Measurements from ENCODE around the gene EXOC3. TPM values are rescaled to one million over a fixed set of nuclear protein-coding genes. Genes with fewer than 3 reads are reported as not detected.
"Not testable (repeated sequence)": the region's sequence is repeated elsewhere in the genome, so short reads cannot be mapped to it uniquely, and the experiment has no call there.

The EXOC3 gene
- polyA plus RNA-seq, 4 donors = 49.2 to 60.5 (median 52.5) TPM

DNA sequence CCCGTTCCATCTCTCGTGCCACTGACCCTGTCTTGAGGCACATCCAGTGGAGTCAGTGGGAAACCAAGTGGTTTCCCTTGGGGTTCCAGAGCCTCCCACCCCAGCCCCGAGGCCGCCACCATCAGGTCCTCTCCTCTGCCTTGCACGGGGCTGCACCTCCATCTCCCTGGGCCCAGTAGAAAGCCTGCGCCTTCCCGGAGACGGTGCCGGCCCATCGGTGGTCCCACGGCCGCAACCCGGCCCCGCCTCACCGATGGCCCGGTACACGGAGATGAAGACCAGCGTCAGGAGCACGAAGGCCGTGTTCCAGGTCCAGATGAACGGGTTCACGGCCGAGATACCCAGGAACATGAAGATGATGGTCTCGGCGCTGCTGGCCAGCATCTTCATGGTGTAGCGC is 40.0 kb downstream of the EXOC3 start:
- DNase-seq (ENCODE audit: low read depth in 4 of 4, low spot score in 3 of 4) = no peak

DNA sequence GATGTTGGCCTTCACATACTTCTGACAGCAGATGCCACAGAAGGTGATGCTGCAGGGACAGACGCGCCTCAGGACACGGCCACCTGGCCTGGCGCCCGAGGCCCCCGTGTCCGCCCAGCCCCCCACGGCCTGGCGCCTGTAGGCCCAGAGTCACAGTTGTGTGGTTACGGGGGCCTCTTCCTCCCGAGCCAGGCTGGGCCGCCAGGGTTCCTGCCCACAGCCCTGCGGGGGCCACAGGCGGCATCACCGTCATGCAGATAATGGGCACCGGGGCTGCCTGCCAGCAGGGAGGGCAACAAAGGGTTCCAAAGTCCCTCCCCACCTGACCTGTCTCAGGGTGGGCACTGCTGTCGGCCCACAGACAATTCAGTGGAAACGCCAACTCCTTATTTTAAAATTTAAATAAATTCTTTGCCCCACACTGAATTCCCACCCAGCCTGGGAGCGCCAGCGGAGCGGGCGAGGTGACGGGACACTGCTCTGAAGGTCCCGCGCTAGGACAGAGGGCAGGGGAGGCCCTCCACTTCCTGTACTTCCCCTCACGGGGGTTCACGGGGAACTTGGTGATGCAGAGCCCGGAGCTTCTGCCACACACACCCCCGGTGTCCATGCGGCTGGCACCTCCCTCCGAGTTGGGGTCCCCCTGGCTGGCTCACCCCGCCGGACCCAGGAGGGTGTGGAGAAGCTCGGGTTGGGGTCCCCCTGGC is 40.6 kb downstream of the EXOC3 start:
- DNase-seq (ENCODE audit: low read depth in 4 of 4, low spot score in 3 of 4) = no peak

DNA sequence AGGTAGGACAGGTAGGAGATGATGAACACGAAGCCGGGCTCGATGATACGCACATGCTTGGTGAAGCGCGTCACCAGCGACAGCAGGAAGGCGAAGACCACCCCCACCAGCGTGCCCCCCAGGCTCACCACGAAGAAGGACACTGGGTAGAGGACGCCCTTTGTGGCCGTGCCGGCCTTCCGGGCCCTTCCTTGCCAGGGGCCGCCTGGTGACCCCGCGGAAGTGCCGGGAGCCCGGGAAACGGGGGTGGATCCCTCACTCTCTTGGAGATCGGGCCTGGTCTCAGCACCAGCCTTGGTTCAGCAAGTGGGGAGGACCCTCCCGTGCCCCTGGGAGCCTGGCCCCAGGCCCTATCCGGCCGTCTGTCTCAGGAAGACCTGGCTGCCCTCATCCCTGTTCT is 41.6 kb downstream of the EXOC3 start:
- DNase-seq (ENCODE audit: low read depth in 4 of 4, low spot score in 3 of 4) = no peak

DNA sequence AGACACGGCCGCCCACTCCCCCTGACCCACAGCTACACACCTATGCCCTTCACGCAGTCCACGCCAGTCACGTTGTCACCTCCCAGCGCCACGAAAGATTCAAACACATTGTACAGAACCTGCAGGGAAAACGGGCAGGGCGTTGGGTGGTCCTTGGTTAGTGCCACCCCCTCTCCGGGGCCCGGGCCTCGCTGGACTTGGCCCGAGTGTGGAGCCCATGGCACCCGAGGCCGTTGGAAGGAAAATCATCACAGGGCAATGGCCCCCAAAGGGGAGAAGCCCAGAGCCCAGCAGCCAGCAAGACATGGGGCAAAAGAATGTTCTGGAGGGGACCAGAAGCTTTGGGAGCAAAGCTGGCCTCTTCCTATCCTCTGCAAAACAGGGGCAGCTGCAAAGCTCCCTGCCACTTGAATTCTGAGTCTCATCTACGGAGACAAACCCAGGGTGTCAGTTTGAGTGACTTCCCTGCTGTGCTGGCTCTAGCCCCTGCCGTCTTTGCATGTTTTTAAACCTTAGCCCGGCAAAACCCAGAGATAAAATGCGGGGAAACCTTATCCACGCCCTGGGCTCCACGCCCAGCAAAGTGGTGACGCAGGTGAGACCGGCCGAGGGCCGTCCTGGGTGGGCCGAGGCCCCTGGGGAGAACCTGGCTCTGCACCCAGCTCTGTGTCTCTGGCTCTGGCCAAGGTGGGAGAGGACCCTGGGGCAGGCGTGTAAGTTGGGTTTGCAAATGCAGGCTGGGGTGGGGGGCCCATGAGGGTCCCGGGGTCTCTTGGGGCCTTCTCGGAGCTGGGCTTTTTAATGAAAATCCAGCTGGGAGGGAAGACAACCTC is 42.4 kb downstream of the EXOC3 start:
- DNase-seq (ENCODE audit: low read depth in 4 of 4, low spot score in 3 of 4) = no peak

DNA sequence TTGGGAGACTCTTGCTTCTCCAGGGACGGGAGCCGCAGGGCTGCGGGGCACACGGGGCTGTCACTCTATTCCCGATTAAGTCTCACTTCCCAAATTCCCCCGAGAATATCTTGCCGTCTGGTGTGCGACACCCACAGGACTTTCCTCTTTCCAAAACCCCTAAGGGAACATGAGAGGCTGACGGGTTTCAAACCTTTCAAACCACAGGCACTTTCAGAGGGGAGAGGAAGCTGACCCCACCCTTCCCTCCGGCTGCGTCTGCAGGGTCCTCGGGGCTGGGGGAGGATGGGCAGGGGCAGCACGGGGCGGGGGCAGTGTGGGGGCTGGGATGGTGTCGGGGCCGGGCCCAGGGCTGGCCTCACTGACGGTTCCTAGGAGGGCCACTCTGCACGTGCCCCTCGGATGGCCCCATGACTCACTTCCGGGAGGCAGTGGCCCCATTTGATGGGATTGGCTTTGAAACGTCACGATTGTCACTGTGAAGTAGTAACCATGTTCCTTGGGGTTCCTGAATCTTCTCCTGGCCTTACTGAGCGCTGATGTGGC is 43.0 kb downstream of the EXOC3 start:
- no peak for DNase-seq (ENCODE audit: low read depth in 4 of 4, low spot score in 3 of 4)

DNA sequence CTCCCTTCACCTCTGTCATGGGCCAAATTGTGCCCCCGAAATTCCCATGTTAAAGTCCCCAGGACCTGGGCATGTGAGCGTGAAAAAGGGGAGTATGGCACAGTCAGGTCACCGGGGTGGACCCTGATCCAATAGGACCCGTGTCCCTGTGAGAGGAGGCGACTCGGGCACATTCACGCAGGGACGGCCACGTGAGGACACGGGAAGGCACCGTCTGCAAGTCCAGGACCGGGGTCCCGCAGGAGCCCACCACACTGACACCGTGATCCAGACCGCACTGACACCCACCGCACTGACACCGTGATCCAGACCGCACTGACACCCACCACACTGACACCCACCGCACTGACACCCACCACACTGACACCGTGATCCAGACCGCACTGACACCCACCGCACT is 43.6 kb downstream of the EXOC3 start:
- not testable (repeated sequence) for DNase-seq (ENCODE audit: low read depth in 4 of 4, low spot score in 3 of 4)

DNA sequence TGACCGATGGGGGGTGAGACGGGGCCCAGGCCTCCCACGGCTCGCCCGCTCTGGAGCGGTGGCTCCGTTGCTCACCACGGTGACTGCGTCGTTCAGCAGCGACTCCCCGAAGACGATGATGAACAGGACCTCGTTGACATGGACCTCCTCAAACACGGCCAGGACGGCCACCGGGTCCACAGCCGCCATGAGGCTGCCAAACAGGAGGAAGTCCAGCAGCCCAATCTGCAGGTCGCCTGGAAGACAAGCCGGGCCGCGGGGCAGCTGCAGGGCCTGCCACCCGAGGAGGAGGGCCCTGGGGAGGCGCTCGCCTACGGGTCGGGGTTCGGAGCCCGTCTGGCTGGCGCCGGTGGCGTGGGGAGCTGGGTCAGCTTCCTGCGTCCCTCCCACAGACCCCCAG is 45.3 kb downstream of the EXOC3 start:
- no peak for DNase-seq (ENCODE audit: low read depth in 4 of 4, low spot score in 3 of 4)

DNA sequence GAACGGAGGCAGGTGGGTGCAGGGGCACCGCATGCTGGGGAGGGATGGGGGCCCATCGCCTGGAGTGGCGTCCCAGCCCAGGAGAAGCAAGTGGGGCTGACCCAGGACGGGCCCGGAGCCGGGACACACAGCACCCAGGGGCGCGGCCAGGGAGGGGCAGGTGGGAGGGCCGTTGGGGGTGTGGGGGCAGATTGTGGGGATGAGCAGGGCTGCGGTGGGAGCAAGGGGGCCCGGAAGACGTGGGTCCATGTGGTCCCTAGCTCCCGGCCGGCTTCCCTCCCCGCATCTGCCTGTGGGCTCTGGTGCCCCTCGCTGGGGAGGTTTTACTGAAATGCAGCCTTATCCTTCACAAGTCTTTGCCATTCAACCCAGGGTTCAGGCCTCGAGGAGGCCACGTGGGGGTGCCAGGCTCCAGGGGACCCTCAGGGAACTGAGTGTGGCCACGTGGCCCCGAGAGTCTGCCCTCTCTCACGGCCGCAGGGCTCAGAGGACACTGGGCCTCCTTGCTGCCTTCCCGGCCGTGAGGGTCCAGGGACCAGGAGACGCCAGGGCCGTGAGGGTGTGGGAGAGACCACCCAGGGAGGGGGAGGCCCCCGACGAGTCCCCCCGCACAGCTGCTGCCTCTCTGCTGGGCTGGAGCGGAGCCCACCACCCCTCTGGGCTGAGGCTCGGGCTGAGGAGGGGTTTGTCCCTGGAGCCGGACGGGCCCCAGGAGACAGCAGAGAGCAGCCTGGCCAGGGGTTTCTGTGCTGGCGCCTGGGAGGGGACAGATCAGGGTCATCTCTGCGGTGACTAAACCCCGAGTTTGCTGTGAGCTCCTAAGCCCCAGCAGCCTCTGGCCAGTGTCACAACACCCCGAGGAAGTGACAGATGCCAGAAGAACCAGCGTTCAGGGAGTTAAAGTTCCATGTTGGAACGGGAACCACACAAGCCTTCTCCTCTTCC is 46.0 kb downstream of the EXOC3 start:
- DNase-seq (ENCODE audit: low read depth in 4 of 4, low spot score in 3 of 4) = no peak

DNA sequence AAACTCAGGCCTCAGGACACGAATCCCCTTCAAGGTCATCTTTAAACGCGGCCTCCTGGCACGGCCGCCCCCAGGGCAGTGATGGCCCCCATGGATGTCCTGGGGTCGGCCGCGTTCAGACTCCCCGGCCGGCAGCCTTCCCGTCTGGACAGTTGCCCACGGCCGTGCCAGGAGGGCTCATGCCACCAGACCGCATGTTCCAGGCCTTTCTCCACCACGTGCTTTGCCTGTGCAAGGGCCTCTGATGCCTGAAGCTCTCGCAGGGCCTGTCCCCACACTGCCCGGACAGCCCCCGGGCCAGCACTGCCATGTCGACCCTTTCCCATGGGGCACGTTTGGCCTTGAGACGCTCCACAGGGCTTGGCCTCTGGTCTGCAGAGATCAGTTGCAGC is 46.7 kb downstream of the EXOC3 start:
- DNase-seq (ENCODE audit: low read depth in 4 of 4, low spot score in 3 of 4) = no peak

DNA sequence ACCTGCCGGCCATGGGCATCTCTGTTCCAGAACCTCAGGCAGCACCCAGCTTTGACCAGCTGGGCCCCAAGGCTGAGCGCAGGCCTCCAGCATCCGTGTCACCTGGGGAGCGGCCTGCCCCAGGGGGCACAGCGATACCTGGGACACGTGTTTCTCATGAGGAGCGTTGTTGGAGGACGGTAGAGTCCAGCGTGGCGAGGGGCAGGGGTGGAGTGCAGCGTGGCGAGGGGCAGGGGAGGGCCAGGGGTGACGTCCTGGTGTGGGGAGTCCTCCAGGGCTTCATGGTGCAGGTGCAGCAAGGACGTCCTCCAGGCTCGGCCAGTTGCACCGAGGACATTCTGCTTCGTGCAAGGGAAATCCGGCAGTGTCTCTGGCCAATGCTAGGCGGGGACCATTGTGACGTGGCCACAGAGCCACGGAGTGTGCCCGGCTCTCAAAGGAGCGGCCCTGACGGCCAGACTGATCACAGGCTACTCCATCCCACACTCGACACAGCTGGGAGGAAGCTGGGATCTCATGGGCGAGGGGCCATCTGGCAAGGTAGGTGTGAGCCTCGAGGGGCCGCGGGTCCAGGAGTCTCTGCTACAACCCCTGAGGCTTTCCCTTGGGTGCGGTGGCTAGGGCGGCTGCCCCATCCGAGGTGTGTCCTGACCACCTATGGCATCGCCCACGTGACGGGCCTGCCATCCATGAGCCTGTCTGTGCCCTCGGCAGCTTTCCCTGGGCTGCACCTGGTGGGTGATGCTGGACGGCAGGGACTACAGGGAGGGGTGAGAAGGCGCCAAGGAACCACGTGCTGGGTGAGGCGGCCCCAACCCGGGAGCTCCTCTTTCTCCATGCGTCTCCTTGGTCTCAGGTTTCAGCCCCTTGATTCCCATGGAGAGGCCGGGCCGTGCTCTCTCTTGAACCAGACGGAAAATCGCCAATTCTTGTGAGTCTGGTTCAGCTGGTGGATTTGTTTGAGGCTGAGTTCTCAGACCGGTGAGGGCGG is 47.4 kb downstream of the EXOC3 start:
- DNase-seq (ENCODE audit: low read depth in 4 of 4, low spot score in 3 of 4) = no peak

DNA sequence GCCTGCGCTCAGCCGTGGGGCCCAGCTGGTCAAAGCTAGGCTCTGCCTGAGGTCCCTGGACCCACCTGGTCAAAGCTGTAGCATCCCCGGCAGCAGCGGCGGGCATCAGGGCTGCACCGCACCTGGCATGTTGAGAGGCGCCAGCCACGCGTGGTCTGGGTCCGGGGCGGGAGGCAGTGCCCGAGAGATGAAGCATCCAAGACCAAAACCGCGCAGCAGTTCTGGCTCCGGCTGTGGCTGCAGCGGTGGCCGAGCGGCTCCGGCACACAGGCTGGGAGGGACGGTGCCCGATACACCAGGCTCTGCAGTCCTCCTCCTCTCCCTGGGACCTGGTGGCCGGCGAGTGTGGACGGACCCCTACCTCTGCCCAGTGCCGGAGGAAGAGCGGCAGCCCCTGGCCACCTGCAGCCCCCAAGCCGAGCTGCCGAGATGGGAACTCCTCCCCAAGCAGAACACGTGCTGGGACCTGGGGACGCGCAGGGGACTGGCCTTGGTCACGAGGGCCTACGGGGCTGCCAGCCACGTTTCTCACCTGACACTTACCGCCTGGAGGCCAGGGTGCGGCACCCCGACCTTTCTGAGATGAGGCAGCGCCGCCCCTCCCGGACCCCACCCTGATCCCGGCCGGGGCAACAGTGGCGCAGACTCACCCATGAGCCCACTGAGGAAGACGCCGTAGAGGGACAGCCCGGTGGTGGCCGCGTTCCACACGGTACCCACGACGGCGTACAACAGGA is 48.3 kb downstream of the EXOC3 start:
- DNase-seq (ENCODE audit: low read depth in 4 of 4, low spot score in 3 of 4) = no peak

DNA sequence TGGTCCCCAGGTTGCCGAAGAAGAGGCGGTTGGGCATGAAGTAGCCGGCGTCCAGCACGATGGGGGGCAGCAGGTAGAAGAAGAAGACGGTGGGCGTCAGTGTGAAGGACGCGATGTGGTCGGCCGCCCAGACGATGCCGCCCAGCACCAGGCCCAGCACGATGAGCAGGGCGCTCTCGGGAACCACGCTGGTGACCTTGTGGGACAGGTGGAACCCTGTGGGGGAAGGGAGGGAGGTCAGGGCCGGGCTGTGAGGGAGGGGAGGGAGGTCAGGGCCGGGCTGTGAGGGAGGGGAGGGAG is 48.8 kb downstream of the EXOC3 start:
- no peak for DNase-seq (ENCODE audit: low read depth in 4 of 4, low spot score in 3 of 4)

DNA sequence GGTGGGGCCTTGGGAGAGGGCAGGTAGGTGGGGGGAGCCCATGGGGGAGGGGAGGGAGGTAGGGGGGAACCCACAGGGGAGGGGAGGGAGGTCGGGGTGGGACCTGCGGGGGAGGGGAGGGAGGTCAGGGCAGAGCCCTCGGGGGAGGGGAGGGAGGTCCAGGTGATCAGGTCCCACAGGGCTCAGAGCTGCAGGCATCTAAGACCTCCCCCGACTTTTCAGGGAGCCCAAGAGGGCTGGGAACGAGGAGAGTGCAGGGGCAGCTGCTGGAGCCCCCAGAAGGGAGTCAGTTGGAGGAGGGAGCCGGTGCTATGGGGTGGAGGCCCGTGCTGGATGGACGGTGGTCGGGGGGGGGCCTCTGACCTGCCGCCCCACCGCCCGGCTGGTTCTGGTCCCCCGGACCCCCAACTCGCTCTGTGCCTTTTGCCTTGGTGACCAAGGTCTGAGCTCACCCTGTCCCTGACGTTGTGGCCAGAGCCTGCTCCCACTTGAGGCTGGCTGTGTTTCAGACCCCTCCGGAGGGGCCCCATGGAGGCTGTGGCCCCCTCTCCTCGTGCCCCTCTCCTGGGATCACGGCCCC is 49.4 kb downstream of the EXOC3 start:
- DNase-seq (ENCODE audit: low read depth in 4 of 4, low spot score in 3 of 4) = no peak

DNA sequence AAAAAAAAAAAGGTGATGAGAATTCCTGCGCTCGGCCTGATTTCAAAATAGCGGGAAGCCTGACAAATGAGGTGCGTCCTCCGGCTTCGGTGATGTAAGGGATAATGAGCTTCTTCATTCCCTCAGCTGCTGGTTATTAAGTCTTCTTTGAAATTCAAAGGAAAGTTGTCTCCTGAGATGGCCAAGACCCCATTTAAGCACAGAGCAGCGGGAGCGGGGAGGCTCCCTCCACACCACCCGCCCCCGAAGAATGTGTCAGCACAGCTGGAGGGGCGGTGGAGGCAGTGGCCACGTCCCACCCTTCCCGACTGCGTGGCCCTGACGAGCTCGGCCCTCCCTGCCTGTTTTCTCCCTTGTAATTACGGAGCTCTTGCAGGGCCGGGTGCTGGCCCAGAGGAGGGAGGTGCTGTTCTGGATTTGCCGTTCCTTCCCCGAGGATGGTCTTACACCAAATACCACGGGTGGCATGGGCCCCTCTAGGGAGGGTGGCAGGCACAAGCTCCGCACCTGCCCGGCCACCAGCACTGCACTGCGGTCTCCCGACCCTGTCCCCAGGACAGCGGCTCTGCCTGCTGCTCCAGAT is 50.2 kb downstream of the EXOC3 start:
- no peak for DNase-seq (ENCODE audit: low read depth in 4 of 4, low spot score in 3 of 4)

DNA sequence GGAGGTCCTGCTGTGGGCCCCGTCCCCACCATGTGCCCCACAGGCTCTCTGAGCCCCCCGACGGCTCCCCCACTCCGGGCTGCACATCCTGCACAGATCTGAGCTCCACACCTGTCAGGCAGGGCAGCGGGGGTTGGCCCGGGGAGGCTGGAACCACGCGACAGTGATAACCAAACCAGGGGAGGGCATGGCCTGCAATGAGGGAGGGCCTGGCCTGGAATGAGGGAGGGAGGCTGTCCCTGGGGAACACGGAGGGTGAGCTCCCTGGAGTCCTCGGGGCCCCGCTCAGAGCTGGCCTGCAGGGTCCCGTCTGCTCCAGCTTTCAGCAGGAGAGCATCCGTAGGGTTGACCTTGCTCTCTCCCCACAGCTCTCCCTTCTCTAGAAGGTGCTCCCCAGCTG is 50.8 kb downstream of the EXOC3 start:
- no peak for DNase-seq (ENCODE audit: low read depth in 4 of 4, low spot score in 3 of 4)

DNA sequence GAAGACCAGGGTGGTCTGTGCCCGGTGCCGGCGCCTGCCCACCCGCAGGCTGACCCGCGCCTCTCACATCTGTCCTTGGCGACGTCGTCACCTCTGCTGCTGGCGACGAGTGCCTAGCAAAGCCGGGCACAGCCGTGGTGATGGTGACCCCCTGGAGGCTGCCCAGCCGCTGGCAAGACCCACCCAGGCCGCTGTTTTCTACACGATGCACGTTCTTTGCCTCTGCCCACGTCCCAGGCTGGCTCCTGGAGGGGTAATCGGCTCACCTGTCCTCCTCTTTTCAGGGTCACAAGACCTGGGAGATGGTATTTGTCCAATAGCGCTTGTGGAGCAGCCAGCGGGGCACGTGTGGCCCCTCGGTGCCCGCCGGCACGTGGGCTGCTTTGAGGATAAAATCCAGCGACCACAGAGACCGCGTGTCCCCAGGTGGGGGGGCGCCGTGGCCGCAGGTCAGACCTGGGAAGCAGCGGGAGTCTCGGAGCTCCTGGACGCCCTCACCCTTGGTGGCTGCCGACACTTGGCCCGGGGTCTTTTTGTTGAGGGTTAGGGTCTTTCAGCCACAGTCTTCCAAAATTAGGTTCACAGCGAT is 51.8 kb downstream of the EXOC3 start:
- no peak for DNase-seq (ENCODE audit: low read depth in 4 of 4, low spot score in 3 of 4)

DNA sequence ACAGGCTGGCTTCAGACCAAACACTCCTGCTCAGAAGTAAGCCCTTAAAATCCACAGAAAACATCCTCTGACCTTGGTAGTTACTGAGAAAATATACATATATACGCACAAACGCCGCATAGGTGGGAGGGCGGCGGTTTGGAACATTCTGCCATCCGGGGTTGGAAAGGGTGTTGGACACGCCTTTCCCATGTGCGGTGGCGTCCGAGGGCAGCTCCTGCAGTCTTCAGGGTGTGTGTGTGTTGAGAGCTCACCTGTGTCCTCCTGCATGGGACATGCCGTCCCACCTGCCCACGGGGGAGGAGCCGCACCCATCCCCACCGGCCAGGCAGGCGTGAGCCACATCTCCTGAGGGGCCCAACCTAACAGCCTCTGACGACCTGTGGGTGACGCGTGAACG is 53.1 kb downstream of the EXOC3 start:
- no peak for DNase-seq (ENCODE audit: low read depth in 4 of 4, low spot score in 3 of 4)

DNA sequence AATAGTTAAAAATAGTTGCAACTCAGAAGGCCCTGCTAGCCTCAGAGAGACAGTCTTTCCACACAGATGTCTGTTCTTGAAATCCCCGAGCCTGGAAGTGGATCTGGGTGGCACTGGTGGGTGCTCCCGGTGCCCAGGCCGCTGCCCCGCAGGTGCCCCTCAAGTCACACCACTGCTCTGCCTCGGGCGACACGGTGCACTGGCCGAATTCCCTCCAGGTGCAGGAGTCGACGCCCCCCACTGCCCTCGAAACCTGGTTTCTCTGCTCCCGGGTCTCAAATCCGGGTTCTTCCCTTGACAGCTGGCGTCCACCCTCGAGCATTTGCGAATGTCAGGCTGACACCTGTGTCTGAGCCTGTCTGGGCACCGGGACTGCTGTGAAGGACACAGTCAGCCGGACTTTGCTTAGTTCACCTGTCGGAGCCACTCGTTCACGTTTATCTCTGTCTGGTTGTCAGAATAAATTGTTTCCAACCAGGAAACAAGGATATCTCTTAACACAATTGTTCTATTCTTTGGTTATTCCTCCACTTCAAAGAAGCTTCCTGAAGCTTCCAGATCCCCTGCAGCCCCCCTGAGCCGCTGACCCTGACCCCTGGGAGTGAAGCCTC is 54.2 kb downstream of the EXOC3 start:
- DNase-seq (ENCODE audit: low read depth in 4 of 4, low spot score in 3 of 4) = no peak
